ENCODE data around the gene SS18L1.

DNA sequence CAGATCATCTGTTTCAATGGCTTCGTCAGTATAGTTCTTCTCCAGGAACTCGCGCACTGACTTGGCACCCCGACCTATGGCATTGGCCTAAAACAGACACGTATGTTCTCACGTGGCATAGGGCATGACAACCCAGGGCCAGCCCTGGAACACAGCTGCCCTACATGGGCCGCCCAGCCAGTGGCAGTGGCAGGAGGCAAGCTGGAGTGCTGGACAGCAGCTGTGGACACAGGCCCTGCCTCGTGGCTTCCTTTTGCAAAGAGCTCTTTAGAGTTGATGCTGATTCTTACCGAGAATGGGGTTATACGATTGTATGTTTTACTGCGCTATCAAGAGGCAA lies 5.4 kb upstream of the SS18L1 start:
- TF ChIP-seq POLR2AphosphoS5 (IDR thresholded peaks at IDR 0.05) = no peak
- TF ChIP-seq, protein P1, sequence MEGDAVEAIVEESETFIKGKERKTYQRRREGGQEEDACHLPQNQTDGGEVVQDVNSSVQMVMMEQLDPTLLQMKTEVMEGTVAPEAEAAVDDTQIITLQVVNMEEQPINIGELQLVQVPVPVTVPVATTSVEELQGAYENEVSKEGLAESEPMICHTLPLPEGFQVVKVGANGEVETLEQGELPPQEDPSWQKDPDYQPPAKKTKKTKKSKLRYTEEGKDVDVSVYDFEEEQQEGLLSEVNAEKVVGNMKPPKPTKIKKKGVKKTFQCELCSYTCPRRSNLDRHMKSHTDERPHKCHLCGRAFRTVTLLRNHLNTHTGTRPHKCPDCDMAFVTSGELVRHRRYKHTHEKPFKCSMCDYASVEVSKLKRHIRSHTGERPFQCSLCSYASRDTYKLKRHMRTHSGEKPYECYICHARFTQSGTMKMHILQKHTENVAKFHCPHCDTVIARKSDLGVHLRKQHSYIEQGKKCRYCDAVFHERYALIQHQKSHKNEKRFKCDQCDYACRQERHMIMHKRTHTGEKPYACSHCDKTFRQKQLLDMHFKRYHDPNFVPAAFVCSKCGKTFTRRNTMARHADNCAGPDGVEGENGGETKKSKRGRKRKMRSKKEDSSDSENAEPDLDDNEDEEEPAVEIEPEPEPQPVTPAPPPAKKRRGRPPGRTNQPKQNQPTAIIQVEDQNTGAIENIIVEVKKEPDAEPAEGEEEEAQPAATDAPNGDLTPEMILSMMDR (IDR thresholded peaks at IDR 0.05) = no peak
